Measurements from ENCODE around the gene FBXO45. TPM values are rescaled to one million over a fixed set of nuclear protein-coding genes. Genes with fewer than 3 reads are reported as not detected.
"Not testable (repeated sequence)": the region's sequence is repeated elsewhere in the genome, so short reads cannot be mapped to it uniquely, and the experiment has no call there.

The FBXO45 gene
- total and polyA plus RNA-seq, 4 experiments from 2014 or later, result 3.0 to 12.0 (median 8.2) TPM

DNA sequence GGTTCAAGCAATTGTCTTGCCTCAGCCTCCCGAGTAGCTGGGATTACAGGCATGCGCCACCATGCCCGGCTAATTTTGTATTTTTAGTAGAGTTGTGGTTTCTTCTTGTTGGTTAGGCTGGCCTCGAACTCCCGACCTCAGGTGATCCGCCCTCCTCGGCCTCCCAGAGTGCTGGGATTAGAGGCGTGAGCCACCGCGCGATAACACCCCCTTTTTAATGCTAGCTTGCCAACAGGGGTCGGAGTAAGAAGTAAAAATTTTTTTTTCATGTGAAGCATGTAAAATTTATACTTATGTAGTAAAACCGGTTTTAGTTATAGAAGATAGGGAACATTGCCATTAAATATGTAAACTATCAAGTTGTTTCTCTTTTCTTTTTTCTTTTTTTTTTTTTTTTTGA, 1.9 kb downstream of the FBXO45 start:
- intact Hi-C loops (cut with micrococcal nuclease), result not testable (repeated sequence)
- CTCF ChIA-PET (ENCODE audit: partially characterized antibody), result interaction anchor here (0.7 to 0.9 kb wide), 2 partner anchors 14 to 24 kb away, joined by 3 to 4 read pairs; no protein-coding TSS in a partner anchor
- H3K27ac Mint-ChIP-seq, result peak overlapping the region in 3 of 7 donors; percentile 53 to 87 (median 54)

DNA sequence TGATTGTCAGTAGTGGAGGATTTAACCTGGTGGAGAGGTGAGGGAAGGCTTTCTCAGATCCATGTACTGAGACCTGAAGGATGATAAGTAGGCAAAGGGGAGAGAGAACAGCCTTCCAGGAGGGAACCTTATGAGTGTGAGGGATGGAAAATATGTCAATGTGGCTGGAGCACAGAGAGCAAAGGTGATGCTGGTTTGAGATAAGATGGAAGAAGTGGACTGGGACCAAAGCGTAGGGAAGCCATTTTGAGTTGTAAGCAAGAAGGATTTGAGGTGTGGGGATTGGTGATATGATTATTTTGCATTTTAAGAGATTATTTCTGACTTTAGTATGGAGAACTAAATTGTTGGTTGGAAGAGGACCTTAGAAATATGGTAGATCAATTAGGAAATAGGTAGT, 3.9 kb downstream of the FBXO45 start:
- intact Hi-C loops (cut with micrococcal nuclease), result no loop called here

More for the DNA sequence above, 1.9 kb downstream of the FBXO45 start:
- not testable (repeated sequence) for H3K9me3 Mint-ChIP-seq; DNase-seq; H3K27me3 ChIP-seq (ENCODE audit: insufficient read depth, low read length); H3K4me3 ChIP-seq (ENCODE audit: low read length in 2 of 2); H3K36me3 ChIP-seq (ENCODE audit: insufficient read depth, low read length); H3K27ac ChIP-seq (ENCODE audit: low read depth, low read length); H3K9me3 ChIP-seq (ENCODE audit: control insufficient read depth in 1 of 2, low read length in 2 of 2); H3K27me3 Mint-ChIP-seq
- Mint-ChIP-seq H3K4me1 (peaks cover 24 to 44% (median 34%) of the 10 kb centered on the region in 4 donors), H3K4me3 (peak overlapping the region in 6 of 8 donors; percentile 89 to 99 (median 95)), H3K36me3 (peaks cover 5 to 25% of the 10 kb centered on the region in 2 donors)
- peaks cover 42% of the 10 kb centered on the region for H3K4me1 ChIP-seq (ENCODE audit: insufficient read depth, low read length)
- POLR2A ChIA-PET (ENCODE audit: partially characterized antibody), result interaction anchor here (0.6 kb wide), 1 partner anchor 408 kb away, joined by 3 read pairs; no protein-coding TSS in a partner anchor

DNA sequence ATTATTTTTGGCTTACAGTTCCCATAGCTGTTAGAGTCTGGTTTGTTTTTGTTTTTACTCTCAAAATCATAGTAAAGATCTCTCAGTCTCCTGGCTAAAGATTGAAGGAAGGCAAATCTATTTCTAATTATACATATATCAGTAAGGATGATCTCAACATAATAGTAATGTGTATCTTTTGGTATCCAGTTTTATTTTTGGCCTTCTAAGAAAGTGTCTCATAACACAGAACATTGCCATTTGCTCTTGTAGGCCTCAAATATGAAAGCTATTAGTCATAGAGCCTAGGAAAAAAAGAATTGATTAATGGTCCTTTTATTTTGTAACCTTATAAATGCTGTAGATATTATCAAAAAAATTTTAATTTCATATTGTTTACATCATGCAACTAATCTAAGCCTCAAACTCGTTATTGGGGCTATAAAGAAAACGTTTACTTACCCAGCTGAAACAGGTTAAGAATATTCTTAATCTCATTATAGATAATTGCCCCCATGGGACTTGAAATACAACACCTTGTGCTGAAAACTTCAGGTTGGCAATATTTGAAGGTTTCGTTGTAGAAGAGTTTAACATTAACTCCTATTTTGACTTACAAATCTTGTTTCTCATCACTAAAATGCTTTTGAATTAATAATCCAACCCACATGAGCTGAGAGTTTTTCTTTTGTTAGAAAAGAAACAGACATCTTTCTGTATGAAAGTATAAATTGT, 16.7 kb downstream of the FBXO45 start:
- peak overlapping the region in 2 of 7 donors; percentile 32 to 47 for H3K27ac Mint-ChIP-seq
- H3K36me3 Mint-ChIP-seq, result peaks cover 25 to 47% of the 10 kb centered on the region in 2 donors
- H3K4me1 Mint-ChIP-seq, result peaks cover 0 to 2% (median 0%) of the 10 kb centered on the region in 4 donors
- no peaks in the 10 kb centered on the region for H3K9me3 Mint-ChIP-seq
- ChIA-PET POLR2A (ENCODE audit: partially characterized antibody) (no interaction called here), CTCF (ENCODE audit: partially characterized antibody) (interaction anchor here (1.0 to 1.9 kb wide), 3 partner anchors 9 to 31 kb away, joined by 3 to 5 read pairs (median 4); no protein-coding TSS in a partner anchor)
- Histone ChIP-seq H3K27me3 (ENCODE audit: insufficient read depth, low read length) (no peaks in the 10 kb centered on the region), H3K27ac (ENCODE audit: low read depth, low read length) (no peak overlapping the region), H3K4me3 (ENCODE audit: low read length in 2 of 2) (no peak overlapping the region), H3K9me3 (ENCODE audit: control insufficient read depth in 1 of 2, low read length in 2 of 2) (no peaks in the 10 kb centered on the region), H3K36me3 (ENCODE audit: insufficient read depth, low read length) (peaks cover 13% of the 10 kb centered on the region), H3K4me1 (ENCODE audit: insufficient read depth, low read length) (no peaks in the 10 kb centered on the region)
- H3K27me3 Mint-ChIP-seq, result no peaks in the 10 kb centered on the region
- no peak overlapping the region for H3K4me3 Mint-ChIP-seq
- intact Hi-C loops (cut with micrococcal nuclease), result no loop called here
- DNase-seq, result no peak

More for the DNA sequence above, 3.9 kb downstream of the FBXO45 start:
- Histone ChIP-seq H3K9me3 (ENCODE audit: control insufficient read depth in 1 of 2, low read length in 2 of 2) (no peaks in the 10 kb centered on the region), H3K4me3 (ENCODE audit: low read length in 2 of 2) (no peak overlapping the region), H3K36me3 (ENCODE audit: insufficient read depth, low read length) (peaks cover under 1% of the 10 kb centered on the region), H3K27ac (ENCODE audit: low read depth, low read length) (no peak overlapping the region), H3K4me1 (ENCODE audit: insufficient read depth, low read length) (peaks cover 45% of the 10 kb centered on the region), H3K27me3 (ENCODE audit: insufficient read depth, low read length) (no peaks in the 10 kb centered on the region)
- peaks cover 24 to 41% (median 33%) of the 10 kb centered on the region in 4 donors for H3K4me1 Mint-ChIP-seq
- no peak for DNase-seq
- H3K9me3 Mint-ChIP-seq, result no peaks in the 10 kb centered on the region
- ChIA-PET CTCF (ENCODE audit: partially characterized antibody) (interaction anchor here (0.9 to 1.9 kb wide), 4 partner anchors 35 to 319 kb away, joined by 3 to 10 read pairs (median 3); no protein-coding TSS in a partner anchor), POLR2A (ENCODE audit: partially characterized antibody) (interaction anchor here (1.1 kb wide), 1 partner anchor 8 kb away, joined by 3 read pairs; no protein-coding TSS in a partner anchor)
- H3K4me3 Mint-ChIP-seq, result no peak overlapping the region
- H3K27ac Mint-ChIP-seq, result no peak overlapping the region
- no peaks in the 10 kb centered on the region for H3K27me3 Mint-ChIP-seq
- H3K36me3 Mint-ChIP-seq, result peaks cover 0 to 22% of the 10 kb centered on the region in 2 donors

DNA sequence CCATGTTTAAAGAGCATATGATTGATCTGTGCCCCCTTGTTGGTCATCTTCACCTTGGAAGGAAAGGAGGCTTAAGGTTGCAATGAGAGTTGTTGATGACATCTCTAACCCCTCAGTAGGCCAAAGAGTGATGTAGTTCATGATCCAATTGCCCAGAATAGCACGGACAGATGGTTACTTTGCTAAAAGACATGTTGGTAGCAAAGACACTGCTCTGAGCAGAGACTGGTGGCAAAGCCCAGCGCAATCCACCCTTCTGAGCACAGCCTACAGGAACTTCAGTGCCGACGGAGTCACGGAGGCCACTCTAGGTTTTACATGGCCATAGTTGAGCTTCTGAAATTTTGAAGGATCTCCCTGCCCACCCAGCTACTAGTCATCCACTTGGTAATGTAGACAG, 21.8 kb downstream of the FBXO45 start:
- no peaks in the 10 kb centered on the region for H3K4me1 Mint-ChIP-seq
- no peak overlapping the region for H3K4me3 Mint-ChIP-seq
- peaks cover 5 to 18% of the 10 kb centered on the region in 2 donors for H3K36me3 Mint-ChIP-seq
- Histone ChIP-seq H3K27ac (ENCODE audit: low read depth, low read length) (no peak overlapping the region), H3K27me3 (ENCODE audit: insufficient read depth, low read length) (no peaks in the 10 kb centered on the region), H3K9me3 (ENCODE audit: control insufficient read depth in 1 of 2, low read length in 2 of 2) (no peaks in the 10 kb centered on the region), H3K4me3 (ENCODE audit: low read length in 2 of 2) (no peak overlapping the region), H3K4me1 (ENCODE audit: insufficient read depth, low read length) (no peaks in the 10 kb centered on the region), H3K36me3 (ENCODE audit: insufficient read depth, low read length) (peaks cover 4% of the 10 kb centered on the region)
- intact Hi-C loops (cut with micrococcal nuclease), result no loop called here
- POLR2A ChIA-PET (ENCODE audit: partially characterized antibody), result no interaction called here
- DNase-seq, result no peak
- H3K27me3 Mint-ChIP-seq, result no peaks in the 10 kb centered on the region
- no peaks in the 10 kb centered on the region for H3K9me3 Mint-ChIP-seq
- no peak overlapping the region for H3K27ac Mint-ChIP-seq
- CTCF ChIA-PET (ENCODE audit: partially characterized antibody), result interaction anchor here (0.5 to 1.3 kb wide), 4 partner anchors 18 to 103 kb away, joined by 3 to 4 read pairs (median 3); no protein-coding TSS in a partner anchor

DNA sequence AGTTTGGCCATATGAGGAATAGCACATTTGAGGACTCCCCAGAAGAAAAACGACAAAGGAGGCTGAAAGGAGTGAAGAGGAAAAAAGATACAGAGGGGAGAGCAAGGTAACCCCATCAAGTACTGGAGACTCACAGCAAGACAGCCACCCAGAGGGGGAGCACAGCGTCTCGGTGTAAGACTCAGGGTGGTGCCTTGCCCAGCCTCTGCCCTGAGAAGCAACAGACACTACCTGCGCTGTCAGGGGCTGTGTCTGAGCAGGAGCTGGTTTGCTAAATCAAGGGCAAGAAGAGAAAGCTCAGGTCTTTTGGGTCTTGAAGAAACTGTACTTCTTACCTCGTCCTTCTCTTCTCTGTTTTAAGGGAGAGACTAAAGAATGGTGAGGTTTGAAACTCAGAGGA, 27.9 kb downstream of the FBXO45 start:
- peaks cover 6 to 18% (median 10%) of the 10 kb centered on the region in 4 donors for H3K4me1 Mint-ChIP-seq
- POLR2A ChIA-PET (ENCODE audit: partially characterized antibody), result interaction anchor here (0.7 kb wide), 1 partner anchor 82 kb away, joined by 3 read pairs; no protein-coding TSS in a partner anchor
- intact Hi-C loops (cut with micrococcal nuclease), result no loop called here
- Histone ChIP-seq H3K27me3 (ENCODE audit: insufficient read depth, low read length) (no peaks in the 10 kb centered on the region), H3K4me3 (ENCODE audit: low read length in 2 of 2) (no peak overlapping the region), H3K4me1 (ENCODE audit: insufficient read depth, low read length) (peaks cover 7% of the 10 kb centered on the region), H3K9me3 (ENCODE audit: control insufficient read depth in 1 of 2, low read length in 2 of 2) (no peaks in the 10 kb centered on the region), H3K36me3 (ENCODE audit: insufficient read depth, low read length) (no peaks in the 10 kb centered on the region), H3K27ac (ENCODE audit: low read depth, low read length) (no peak overlapping the region)
- H3K9me3 Mint-ChIP-seq, result no peaks in the 10 kb centered on the region
- H3K27ac Mint-ChIP-seq, result peak overlapping the region in 2 of 7 donors; percentile 1 to 39
- H3K36me3 Mint-ChIP-seq, result no peaks in the 10 kb centered on the region
- H3K4me3 Mint-ChIP-seq, result peak overlapping the region in 1 of 8 donors; percentile 18
- no peak for DNase-seq
- peaks cover 2 to 5% of the 10 kb centered on the region in 2 donors for H3K27me3 Mint-ChIP-seq
- CTCF ChIA-PET (ENCODE audit: partially characterized antibody), result interaction anchor here (0.8 to 1.0 kb wide), 2 partner anchors 67 to 89 kb away, joined by 3 to 4 read pairs; no protein-coding TSS in a partner anchor

DNA sequence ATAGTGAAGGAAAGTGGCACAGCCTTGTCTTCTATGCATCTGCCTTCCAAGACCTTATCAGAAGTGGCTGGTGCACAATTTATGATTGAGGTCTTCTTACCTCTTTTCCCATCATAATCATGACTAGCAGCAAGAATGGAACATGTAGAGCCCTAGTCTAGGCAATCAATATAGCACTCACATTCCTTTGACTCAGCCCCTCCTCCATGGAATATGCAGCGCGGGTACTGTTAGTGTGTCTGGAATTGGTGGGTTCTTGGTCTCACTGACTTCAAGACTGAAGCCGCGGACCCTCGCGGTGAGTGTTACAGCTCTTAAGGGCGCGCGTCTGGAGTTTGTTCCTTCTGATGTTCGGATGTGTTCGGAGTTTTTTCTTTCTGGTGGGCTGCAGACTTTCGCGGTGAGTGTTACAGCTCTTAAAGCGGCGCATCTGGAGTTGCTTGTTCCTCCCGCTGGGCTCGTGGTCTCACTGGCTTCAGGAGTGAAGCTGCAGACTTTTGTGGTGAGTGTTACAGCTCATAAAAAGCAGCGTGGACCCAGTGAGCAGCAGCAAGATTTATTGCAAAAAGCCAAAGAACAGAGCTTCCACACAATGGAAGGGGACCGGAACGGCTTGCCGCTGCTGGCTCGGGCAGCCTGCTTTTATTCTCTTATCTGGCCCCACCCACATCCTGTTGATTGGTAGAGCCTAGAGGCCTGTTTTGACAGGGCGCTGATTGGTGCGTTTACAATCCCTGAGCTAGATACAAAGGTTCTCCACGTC, 29.7 kb downstream of the FBXO45 start:
- H3K27me3 ChIP-seq (ENCODE audit: insufficient read depth, low read length); H3K36me3 ChIP-seq (ENCODE audit: insufficient read depth, low read length); H3K9me3 Mint-ChIP-seq; H3K36me3 Mint-ChIP-seq; H3K27ac ChIP-seq (ENCODE audit: low read depth, low read length); intact Hi-C loops (cut with micrococcal nuclease); H3K4me1 ChIP-seq (ENCODE audit: insufficient read depth, low read length); H3K9me3 ChIP-seq (ENCODE audit: control insufficient read depth in 1 of 2, low read length in 2 of 2); H3K27me3 Mint-ChIP-seq: not testable (repeated sequence)
- H3K4me3 ChIP-seq (ENCODE audit: low read length in 2 of 2), result peak overlapping the region in 1 of 2 donors; percentile 57
- peak overlapping the region; percentile 67 to 95 (median 84) for H3K4me3 Mint-ChIP-seq
- ChIA-PET CTCF (ENCODE audit: partially characterized antibody) (interaction anchor here (1.1 to 1.8 kb wide), 2 partner anchors 69 to 87 kb away, joined by 4 to 7 read pairs; no protein-coding TSS in a partner anchor), POLR2A (ENCODE audit: partially characterized antibody) (interaction anchor here (0.9 to 1.4 kb wide), 2 partner anchors 29 to 30 kb away, joined by 3 to 4 read pairs; partner anchors contain the start of genes FBXO45 and WDR53)
- H3K27ac Mint-ChIP-seq, result peak overlapping the region in 6 of 7 donors; percentile 4 to 82 (median 64)
- peaks cover 6 to 18% (median 10%) of the 10 kb centered on the region in 4 donors for H3K4me1 Mint-ChIP-seq
- DNase-seq, result peak in 4 of 5 donors; percentile 40 to 71 (median 56)
